SK-N-MC (cell line): ENCODE data around the gene GLG1.
A peak's percentile ranks its signal among the peaks of the same experiment; 100 is the strongest.

Experiments
- DNase-seq: peaks from one replicate; pipeline ENCODE4 v3.0.0-alpha.2; 2011; ENCODE audit warnings: low read depth, low spot score
- H3K27ac ChIP-seq: fragments of 200-600 bp; sonication (generic); 2 replicates; pipeline ENCODE4 v1.5.1; 2016; ENCODE audit warnings: mixed run types
- H3K36me3 ChIP-seq: fragments of 200-600 bp; sonication (generic); 2 replicates; pipeline ENCODE4 v1.6.1; 2017; ENCODE audit warnings: antibody characterized with exemption, low read length, mixed read lengths; ENCODE audit not compliant: insufficient read depth
- H3K4me3 ChIP-seq: fragments of 200-600 bp; sonication (generic); 2 replicates; pipeline ENCODE4 v1.5.1; 2016
- H3K9ac ChIP-seq: fragments of 200-600 bp; sonication (generic); 2 replicates; pipeline ENCODE4 v1.8.0; 2017; ENCODE audit warnings: mixed run types, mixed read lengths; ENCODE audit not compliant: insufficient read length
- H3K9me3 ChIP-seq: fragments of 200-600 bp; sonication (generic); 2 replicates; pipeline ENCODE4 v1.6.1; 2017; ENCODE audit warnings: low read depth, mild to moderate bottlenecking, antibody characterized with exemption, low read length, moderate library complexity, mixed read lengths
- EZH2 ChIP-seq: fragments of 200-600 bp; sonication (generic); IDR thresholded peaks from one replicate; pipeline ENCODE4 v1.6.1; 2017; ENCODE audit warnings: antibody characterized with exemption
- FOXP2 ChIP-seq: optimal IDR thresholded peaks from 2 replicates; pipeline ENCODE3; 2011; ENCODE audit warnings: mild to moderate bottlenecking, moderate library complexity; ENCODE audit not compliant: insufficient read depth; ENCODE audit errors: extremely low read length, control extremely low read depth
- POLR2AphosphoS5 ChIP-seq: IDR thresholded peaks from 2 replicates; pipeline ENCODE4 v1.6.1; 2012; ENCODE audit warnings: mild to moderate bottlenecking, low read depth, low read length, borderline replicate concordance

GLG1 gene

GRCh38 chr16:74605332-74605731 lies 1.6 kb downstream of the GLG1 start:
- Histone ChIP-seq H3K27ac (peak overlapping the region; percentile 72), H3K9ac (peak overlapping the region; percentile 88), H3K36me3 (peaks cover 4% of the 10 kb centered on the region; the same call in 1 of the 2 replicates), H3K9me3 (no peaks in the 10 kb centered on the region), H3K4me3 (peak overlapping the region; percentile 91)
- no peak for DNase-seq
- TF ChIP-seq FOXP2: no peak
- no peak for TF ChIP-seq EZH2

GRCh38 chr16:74603848-74604247 lies 3.1 kb downstream of the GLG1 start:
- peak overlapping the region; percentile 88 for H3K9ac ChIP-seq
- DNase-seq: no peak

GRCh38 chr16:74601126-74601871 lies 5.6 kb downstream of the GLG1 start:
- DNase-seq: no peak
- Histone ChIP-seq H3K36me3 (peaks cover 15% of the 10 kb centered on the region), H3K9ac (no peak overlapping the region), H3K27ac (peak overlapping the region; percentile 58; the same call in 1 of the 2 replicates), H3K9me3 (no peaks in the 10 kb centered on the region), H3K4me3 (peak overlapping the region; percentile 52)
- no peak for TF ChIP-seq EZH2
- no peak for TF ChIP-seq FOXP2
- no peak for TF ChIP-seq POLR2AphosphoS5

More at GRCh38 chr16:74603848-74604247, 3.1 kb downstream of the GLG1 start:
- TF ChIP-seq FOXP2 (no peak), POLR2AphosphoS5 (no peak)
- peaks cover 4% of the 10 kb centered on the region; the same call in 1 of the 2 replicates for H3K36me3 ChIP-seq
- peak overlapping the region; percentile 91 for H3K4me3 ChIP-seq
- no peaks in the 10 kb centered on the region for H3K9me3 ChIP-seq
- H3K27ac ChIP-seq: peak overlapping the region; percentile 60; the same call in 1 of the 2 replicates

- Histone ChIP-seq H3K36me3 (peaks cover 18% of the 10 kb centered on the region; the same call in 1 of the 2 replicates), H3K27ac (no peak overlapping the region), H3K9me3 (no peaks in the 10 kb centered on the region), H3K4me3 (no peak overlapping the region), H3K9ac (no peak overlapping the region)
- DNase-seq: no peak
- TF ChIP-seq FOXP2 (no peak), EZH2 (no peak), POLR2AphosphoS5 (no peak)
Measured at GRCh38 chr16:74596586-74596985, 10.3 kb downstream of the GLG1 start.

- Histone ChIP-seq H3K9ac (no peak overlapping the region), H3K4me3 (no peak overlapping the region), H3K36me3 (peaks cover 23% of the 10 kb centered on the region), H3K9me3 (no peaks in the 10 kb centered on the region), H3K27ac (no peak overlapping the region)
- TF ChIP-seq EZH2: no peak
- TF ChIP-seq POLR2AphosphoS5: no peak
- no peak for TF ChIP-seq FOXP2
- DNase-seq: no peak
Measured at GRCh38 chr16:74592847-74593246, 14.1 kb downstream of the GLG1 start.

GRCh38 chr16:74591876-74592650 lies 14.9 kb downstream of the GLG1 start:
- Histone ChIP-seq H3K9me3 (no peaks in the 10 kb centered on the region), H3K27ac (0 out of 2 replicates have a peak overlapping the region, but pooled peaks have one; percentile 46), H3K36me3 (peaks cover 26% of the 10 kb centered on the region), H3K4me3 (no peak overlapping the region), H3K9ac (no peak overlapping the region)
- TF ChIP-seq EZH2 (no peak), POLR2AphosphoS5 (no peak), FOXP2 (no peak)
- DNase-seq: no peak

GRCh38 chr16:74586948-74587347 lies 20.0 kb downstream of the GLG1 start:
- Histone ChIP-seq H3K4me3 (no peak overlapping the region), H3K27ac (peak overlapping the region; percentile 31; the same call in 1 of the 2 replicates), H3K36me3 (peaks cover 15% of the 10 kb centered on the region), H3K9me3 (no peaks in the 10 kb centered on the region), H3K9ac (no peak overlapping the region)
- DNase-seq: no peak
- TF ChIP-seq POLR2AphosphoS5: no peak

GRCh38 chr16:74585846-74586443 lies 21.0 kb downstream of the GLG1 start:
- no peak overlapping the region for H3K4me3 ChIP-seq
- H3K36me3 ChIP-seq: peaks cover 15% of the 10 kb centered on the region
- no peak for TF ChIP-seq POLR2AphosphoS5
- TF ChIP-seq EZH2: no peak
- TF ChIP-seq FOXP2: no peak
- no peak overlapping the region for H3K27ac ChIP-seq
- no peak for DNase-seq
- H3K9me3 ChIP-seq: no peaks in the 10 kb centered on the region
- no peak overlapping the region for H3K9ac ChIP-seq
